GM18505 (cell line): ENCODE results near the gene FSD1L.

ENCODE experiments used
- ATAC-seq: cut with Tn5 transposase; IDR thresholded peaks from one replicate; pipeline ENCODE4 v1.9.1; 2021; ENCODE audit not compliant: unreplicated experiment
- POLR2A ChIP-seq: IDR thresholded peaks from 4 replicates; pipeline ENCODE4 v1.6.1; 2011; ENCODE audit warnings: borderline replicate concordance; ENCODE audit not compliant: insufficient read depth, insufficient read length; ENCODE audit errors: extremely low read depth

The FSD1L gene

DNA sequence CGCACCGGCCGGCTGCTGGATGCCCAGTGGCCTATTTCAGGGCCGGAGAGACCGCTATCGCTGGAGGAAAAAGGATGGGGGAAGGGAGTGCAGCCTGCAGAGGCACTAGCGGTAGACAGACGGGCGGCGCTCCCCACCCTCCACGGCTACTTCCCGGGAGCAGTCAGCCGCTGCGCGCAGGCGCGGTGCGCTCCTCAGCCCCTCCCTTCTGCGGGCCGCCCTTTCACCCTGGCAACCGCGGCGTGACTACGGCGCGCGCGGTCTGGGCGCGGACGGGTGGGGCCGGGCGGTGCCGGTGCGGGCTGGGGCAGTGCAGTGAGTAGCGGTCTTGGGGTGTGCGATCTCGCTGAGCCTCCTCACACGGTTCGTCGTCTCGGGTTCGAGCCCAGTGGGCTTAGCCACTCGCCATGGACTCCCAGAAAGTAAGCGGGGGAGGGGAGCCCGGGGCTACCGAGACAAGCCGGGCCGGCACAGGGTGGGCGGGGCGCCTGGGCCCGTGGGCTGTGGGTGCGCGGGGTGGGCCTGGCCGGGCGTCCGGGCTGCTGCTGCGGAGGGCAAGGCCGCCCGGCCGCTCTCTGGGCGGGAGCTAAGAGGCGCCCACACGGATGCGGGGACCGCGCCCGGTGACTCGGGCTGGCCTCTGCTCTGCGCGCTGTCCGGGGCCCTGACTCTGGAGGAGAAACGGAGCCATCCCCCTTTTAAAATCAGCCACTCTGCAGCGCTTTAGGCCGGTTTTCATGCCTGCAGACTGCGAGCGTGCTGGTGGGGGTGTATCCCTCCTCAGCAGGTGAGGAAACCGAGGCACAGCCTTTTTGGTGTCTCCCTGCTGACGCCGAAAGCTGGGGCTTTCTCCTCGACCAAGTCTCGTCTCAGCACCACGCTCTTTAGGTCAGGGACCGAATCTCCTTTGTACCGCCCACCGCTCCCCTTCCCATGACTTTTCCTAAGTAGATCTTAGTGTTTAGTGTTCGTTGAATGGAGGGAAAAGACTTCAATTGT is at the start of gene FSD1L:
TSS of gene FSD1L (plus strand) at position 221 of the 999 bp plus-strand sequence. CDS start at position 408, 187 bp downstream.
- peak; percentile 96 for ATAC-seq
- TF ChIP-seq POLR2A, result peak; percentile 77

- ATAC-seq, result no peak
- no peak for TF ChIP-seq POLR2A
These were observed 48.7 kb upstream of the FSD1L start for GRCh38 chr9:105399117-105399516.

GRCh38 chr9:105401651-105402050 is 46.2 kb upstream of the FSD1L start:
- no peak for TF ChIP-seq POLR2A
- ATAC-seq, result no peak

DNA sequence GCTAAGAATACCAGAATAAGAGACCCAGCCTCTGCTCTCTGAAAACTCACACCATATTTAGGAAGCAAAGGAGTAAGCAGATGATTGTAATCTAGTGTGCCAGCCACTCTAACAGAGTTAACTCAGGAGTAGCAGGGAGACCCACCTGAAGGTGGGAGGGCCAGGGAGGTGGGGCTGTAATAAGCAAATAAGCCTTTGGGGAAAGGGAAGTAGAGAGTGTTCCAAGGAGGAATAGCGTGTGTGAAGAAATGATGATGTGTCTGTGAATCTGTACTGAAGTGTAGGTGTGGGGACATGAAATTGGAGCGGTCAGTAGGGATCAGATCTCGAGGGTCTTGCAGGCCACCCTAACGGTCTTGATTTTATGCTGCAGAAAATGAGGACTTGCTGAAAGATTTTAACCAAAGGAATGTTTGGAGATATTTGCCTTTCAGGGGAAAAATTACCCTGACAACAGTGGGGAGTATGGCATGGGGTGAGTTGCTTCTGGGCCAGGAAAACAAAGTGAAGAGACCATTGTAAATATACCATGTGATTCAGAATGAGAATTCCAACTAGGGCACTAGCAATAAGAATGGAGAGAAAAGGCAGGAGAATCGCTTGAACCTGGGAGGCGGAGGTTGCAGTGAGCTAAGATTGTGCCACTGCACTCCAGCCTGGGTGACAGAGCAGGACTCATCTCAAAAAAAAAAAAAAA is 44.1 kb upstream of the FSD1L start:
- ATAC-seq, result no peak

DNA sequence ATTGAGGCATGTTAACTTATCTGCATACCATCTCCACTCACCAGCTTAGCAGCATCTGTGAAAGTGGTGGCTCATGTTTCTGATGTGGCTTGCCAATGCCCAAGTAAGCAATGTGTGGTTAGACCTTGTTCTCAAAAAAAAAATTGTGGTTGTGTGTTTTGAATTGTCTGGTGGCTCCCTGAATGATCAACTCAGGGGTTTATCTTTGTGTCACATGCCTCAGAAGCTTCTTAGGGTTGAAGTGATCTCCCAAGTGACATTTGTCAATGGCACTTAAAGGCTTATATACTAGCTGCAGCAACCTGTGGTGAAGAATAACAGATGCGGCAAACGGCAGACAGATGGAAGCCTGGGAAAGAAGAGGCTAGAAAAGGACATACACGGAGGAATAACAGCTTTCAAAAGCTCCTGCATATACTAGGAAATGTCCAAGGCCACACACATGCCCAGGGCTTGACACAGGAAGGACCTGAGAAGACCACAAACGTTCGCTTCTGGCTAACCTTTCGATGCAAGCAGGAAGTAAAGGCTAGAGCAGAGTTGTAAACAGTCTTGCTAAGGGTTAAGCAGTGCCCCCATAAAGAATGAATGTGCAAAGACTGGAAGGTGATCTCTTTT is 42.2 kb upstream of the FSD1L start:
- peak; percentile 97 for ATAC-seq
- TF ChIP-seq POLR2A, result no peak

More for the DNA sequence above, 44.1 kb upstream of the FSD1L start:
- no peak for TF ChIP-seq POLR2A

DNA sequence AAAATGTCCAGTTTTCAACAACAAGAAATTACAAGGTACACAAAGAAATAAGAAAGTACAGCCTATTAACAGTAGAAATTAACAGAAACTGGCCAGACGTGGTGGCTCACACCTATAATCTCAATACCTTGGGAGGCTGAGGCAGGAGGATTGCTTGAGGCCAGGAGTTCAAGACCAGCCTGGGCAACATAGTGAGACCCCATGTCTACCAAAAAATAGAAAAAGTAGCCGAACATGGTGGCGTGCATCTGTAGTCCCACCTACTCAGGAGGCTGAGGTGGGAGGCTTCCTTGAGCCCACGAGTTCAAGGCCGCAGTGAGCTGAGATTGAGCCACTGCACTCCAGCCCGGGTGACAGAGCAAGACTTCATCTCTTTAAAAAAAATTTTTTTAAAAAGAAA is 41.5 kb upstream of the FSD1L start:
- no peak for ATAC-seq
- no peak for TF ChIP-seq POLR2A

DNA sequence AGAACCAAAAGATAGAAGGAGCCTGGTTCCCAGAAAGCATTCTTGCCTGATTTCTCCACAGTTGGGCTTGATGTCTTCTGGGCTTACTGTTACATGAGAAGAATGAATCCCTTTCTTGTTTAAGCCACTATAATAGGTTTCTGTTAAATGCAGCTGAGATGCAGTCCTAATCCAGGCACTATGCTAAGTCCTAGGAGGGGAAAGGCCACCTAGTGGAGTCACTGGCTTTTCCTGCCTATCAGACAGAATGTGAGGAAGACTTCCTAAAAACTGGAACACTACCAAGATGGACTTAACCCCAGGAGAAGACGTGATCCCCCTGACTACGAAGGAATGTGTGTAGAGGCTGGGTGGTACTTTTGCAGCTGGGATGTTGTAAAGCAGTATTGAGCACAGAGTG is 34.3 kb upstream of the FSD1L start:
- TF ChIP-seq POLR2A, result no peak
- ATAC-seq, result no peak

GRCh38 chr9:105414947-105415661 is 32.7 kb upstream of the FSD1L start:
- TF ChIP-seq POLR2A, result no peak

DNA sequence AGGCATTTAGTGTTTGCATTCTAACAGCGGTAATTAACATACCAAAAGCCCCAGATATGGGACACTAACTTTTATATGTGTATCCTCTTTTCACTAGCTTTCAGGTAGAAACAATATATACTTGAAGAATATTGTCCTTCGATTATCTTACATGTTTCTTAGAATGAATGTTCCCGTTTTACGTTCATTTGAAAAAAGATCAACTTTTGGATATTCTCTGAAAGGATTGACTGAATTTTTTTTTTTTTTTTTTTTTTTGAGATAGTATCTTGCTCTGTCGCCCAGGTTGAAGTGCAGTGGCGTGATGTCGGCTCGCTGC is 32.2 kb upstream of the FSD1L start:
- TF ChIP-seq POLR2A, result no peak
- ATAC-seq, result no peak

More at GRCh38 chr9:105414947-105415661, 32.7 kb upstream of the FSD1L start:
- peak; percentile 58 for ATAC-seq

GRCh38 chr9:105416840-105417239 is 31.0 kb upstream of the FSD1L start:
- TF ChIP-seq POLR2A, result no peak
- no peak for ATAC-seq

DNA sequence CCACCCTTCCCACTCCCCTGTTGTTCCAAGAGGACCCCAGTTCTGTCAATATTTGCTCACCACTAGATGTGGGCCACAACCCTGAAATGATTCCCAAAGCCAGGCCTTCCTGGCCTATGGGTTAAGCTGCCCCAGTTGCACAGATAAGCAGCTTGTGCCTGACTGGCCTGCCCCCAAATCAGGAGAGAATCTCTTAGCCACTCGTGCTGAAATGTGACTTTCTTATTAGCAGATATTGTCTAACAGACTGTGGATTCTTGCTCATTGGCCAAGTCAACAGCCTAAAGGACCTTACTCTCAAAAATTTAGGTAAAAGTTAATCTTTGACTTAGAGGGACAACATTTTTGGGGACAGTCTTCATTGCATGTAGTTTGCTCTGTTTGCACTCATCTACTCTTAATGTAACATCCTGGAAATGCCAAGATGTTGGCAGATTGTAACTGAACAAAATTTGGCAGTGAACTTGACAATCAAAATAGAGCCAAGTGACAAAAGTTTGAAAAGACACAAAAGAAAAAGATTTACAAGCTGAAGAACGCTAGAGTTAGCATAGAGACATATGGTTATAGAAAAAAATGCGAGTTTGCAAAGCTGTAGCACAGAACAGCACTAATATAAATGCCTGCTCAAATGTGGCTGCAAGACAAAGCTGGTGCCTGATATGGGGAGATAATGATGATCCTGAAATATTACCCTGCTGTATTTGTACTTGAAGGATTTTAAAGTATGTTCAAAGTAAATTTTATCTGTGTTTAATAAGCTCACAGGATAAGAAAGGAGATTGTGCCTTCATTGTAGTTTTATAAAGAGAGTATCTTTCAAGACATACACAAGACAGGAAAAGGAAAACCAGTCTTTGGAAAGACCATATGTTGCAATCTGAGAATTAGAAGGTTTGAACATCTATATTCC is 29.0 kb upstream of the FSD1L start:
- no peak for ATAC-seq
- TF ChIP-seq POLR2A, result no peak
